Uterus (tissue), 4 donors: ENCODE results near the gene BCLAF1. TPM values are rescaled to one million over a fixed set of nuclear protein-coding genes. Genes with fewer than 3 reads are reported as not detected.

Source experiments
- DNase-seq, 2 donors: peaks; one replicate each; pipeline ENCODE4 v3.0.0-alpha.2; 2019 to 2020
- H3K27ac ChIP-seq, 2 donors: fragments of 200-600 bp; sonication (generic); 1 replicate in 1 of 2; 2 replicates in 1 of 2; pipeline ENCODE4 v1.5.1; 2016 to 2018
- H3K27me3 ChIP-seq, 2 donors: fragments of 200-600 bp; sonication (generic); one replicate each; pipeline ENCODE4 v1.5.1; 2018 to 2019; ENCODE audit warnings: control low read depth in 1 of 2
- H3K36me3 ChIP-seq, 2 donors: fragments of 200-600 bp; sonication (generic); one replicate each; pipeline ENCODE4 v1.5.1; 2019; ENCODE audit warnings: control low read depth in 1 of 2
- H3K4me1 ChIP-seq, 2 donors: fragments of 200-600 bp; sonication (generic); one replicate each; pipeline ENCODE4 v1.5.1; 2018 to 2019; ENCODE audit warnings: control low read depth in 1 of 2
- H3K4me3 ChIP-seq, 2 donors: fragments of 200-600 bp; sonication (generic); 1 replicate in 1 of 2; 2 replicates in 1 of 2; pipeline ENCODE4 v1.5.1; 2018 to 2019; ENCODE audit warnings: mild to moderate bottlenecking in 1 of 2
- H3K9me3 ChIP-seq, 2 donors: fragments of 200-600 bp; sonication (generic); one replicate each; pipeline ENCODE4 v1.5.1; 2019; ENCODE audit warnings: control low read depth in 1 of 2
- POLR2A ChIP-seq, 2 donors: fragments of 450-650 bp; IDR thresholded peaks; one replicate each; pipeline ENCODE4 v1.6.1; 2016; ENCODE audit warnings: antibody characterized with exemption in 2 of 2, mild to moderate bottlenecking in 1 of 2, moderate library complexity in 1 of 2
- intact Hi-C: fragments of 100-400 bp; cut with DNase I; formaldehyde crosslinking; loops from one replicate; pipeline ENCODE4 v1.15.1; 2023; ENCODE audit warnings: low total_unique reads
- small RNA-seq: library from RNA; depleted of rRNA; stranded (forward); fragments of <200 nt; gene quantifications from one replicate; pipeline ENCODE3, GENCODE V24; 2016
- total RNA-seq, 4 donors: library from RNA; depleted of rRNA in 3 of 4; stranded (reverse); fragments of >200 nt in 3 of 4; gene quantifications; one replicate each; pipeline versions ENCODE4 v1.1.0 to v1.2.4, GENCODE V29; 2014 to 2023
- TF ChIP-seq, protein P1 (sequence below), 4 experiments: fragments of 200-600 bp in 2 of 4; fragments of 450-650 bp in 2 of 4; sonication (generic) in 2 of 4; IDR thresholded peaks; one replicate each; pipeline ENCODE4 v1.5.1; 2016 to 2019; ENCODE audit warnings: antibody characterized with exemption in 4 of 4, mild to moderate bottlenecking in 2 of 4, moderate library complexity in 1 of 4
- donor health status: DM: yes; HTN: yes; CAD: no.

The BCLAF1 gene
- total RNA-seq, 4 donors from 2014 or later, result 34.6 to 237 (median 211) TPM

- TF ChIP-seq POLR2A (IDR thresholded peaks at IDR 0.05), result no peak
- TF ChIP-seq, protein P1, sequence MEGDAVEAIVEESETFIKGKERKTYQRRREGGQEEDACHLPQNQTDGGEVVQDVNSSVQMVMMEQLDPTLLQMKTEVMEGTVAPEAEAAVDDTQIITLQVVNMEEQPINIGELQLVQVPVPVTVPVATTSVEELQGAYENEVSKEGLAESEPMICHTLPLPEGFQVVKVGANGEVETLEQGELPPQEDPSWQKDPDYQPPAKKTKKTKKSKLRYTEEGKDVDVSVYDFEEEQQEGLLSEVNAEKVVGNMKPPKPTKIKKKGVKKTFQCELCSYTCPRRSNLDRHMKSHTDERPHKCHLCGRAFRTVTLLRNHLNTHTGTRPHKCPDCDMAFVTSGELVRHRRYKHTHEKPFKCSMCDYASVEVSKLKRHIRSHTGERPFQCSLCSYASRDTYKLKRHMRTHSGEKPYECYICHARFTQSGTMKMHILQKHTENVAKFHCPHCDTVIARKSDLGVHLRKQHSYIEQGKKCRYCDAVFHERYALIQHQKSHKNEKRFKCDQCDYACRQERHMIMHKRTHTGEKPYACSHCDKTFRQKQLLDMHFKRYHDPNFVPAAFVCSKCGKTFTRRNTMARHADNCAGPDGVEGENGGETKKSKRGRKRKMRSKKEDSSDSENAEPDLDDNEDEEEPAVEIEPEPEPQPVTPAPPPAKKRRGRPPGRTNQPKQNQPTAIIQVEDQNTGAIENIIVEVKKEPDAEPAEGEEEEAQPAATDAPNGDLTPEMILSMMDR (IDR thresholded peaks at IDR 0.05), result no peak
- no peak for DNase-seq
- H3K36me3 ChIP-seq, result no peaks in the 10 kb centered on the region
- intact Hi-C loops, result no loop called here
- H3K4me3 ChIP-seq, result no peak overlapping the region
- H3K27me3 ChIP-seq, result no peaks in the 10 kb centered on the region
- no peak overlapping the region for H3K27ac ChIP-seq
- no peaks in the 10 kb centered on the region for H3K4me1 ChIP-seq
- H3K9me3 ChIP-seq, result no peaks in the 10 kb centered on the region
These were observed 80.9 kb downstream of the BCLAF1 start for GRCh38 chr6:136208783-136209182.

Small RNA genes lying within 50 kb of the gene (small RNA-seq; reads per million reads assigned to genes)
- not detected for gene AL023284.1

Other genes with a start within 250 kb of the BCLAF1 start
- 1 to 10 TPM in 1 of 4 donors, not detected in 3; 2.4 TPM for gene MTFR2, start 39.5 kb downstream of the BCLAF1 start, total RNA-seq